Measurements from ENCODE around the gene NRXN3. TPM values are rescaled to one million over a fixed set of nuclear protein-coding genes. Genes with fewer than 3 reads are reported as not detected.

The NRXN3 gene
- total and polyA plus RNA-seq, 2 experiments from 2014 or later, result 1.0 to 1.8 TPM

DNA sequence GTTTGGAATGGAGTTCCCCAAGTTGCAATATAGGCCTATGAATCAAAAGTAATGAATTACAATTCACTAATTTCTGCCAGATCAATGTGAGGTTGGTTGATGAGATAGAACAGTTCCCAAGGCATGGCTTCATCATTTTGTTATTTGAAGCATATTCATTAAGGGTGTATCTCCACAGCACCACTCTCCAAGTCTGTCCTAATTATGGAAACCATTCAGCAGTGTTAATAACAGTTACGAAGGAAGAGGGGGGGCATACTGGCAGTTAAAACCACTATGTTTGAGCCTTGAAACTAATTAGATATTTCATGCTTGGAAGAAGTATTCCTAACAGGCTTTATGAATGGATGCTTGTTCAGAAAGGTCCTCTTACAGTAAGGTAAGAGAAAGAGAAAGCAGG, 1520.8 kb downstream of the NRXN3 start:
- Histone ChIP-seq H3K79me2 (replicated peaks; ENCODE audit: insufficient read depth) (no peaks in the 10 kb centered on the region), H3K4me3 (no peak overlapping the region), H3F3A (replicated peaks; ENCODE audit: low read depth) (no peaks in the 10 kb centered on the region), H3K4me1 (ENCODE audit: insufficient read depth) (no peaks in the 10 kb centered on the region), H2AFZ (no peak overlapping the region), H3K36me3 (ENCODE audit: insufficient read depth) (no peaks in the 10 kb centered on the region), H3K4me2 (no peak overlapping the region), H3K27ac (ENCODE audit: low read depth) (no peak overlapping the region), H3K27me3 (ENCODE audit: insufficient read depth) (no peaks in the 10 kb centered on the region), H4K20me1 (replicated peaks; ENCODE audit: insufficient read depth) (no peaks in the 10 kb centered on the region), H3K9me2 (ENCODE audit: insufficient read depth) (no peaks in the 10 kb centered on the region)
- no peaks in the 10 kb centered on the region for H3K27me3 Mint-ChIP-seq (ENCODE audit: insufficient read depth, low read depth, poor library complexity)
- TF ChIP-seq CREB1 (CRISPR knock-in tag; IDR thresholded peaks at IDR 0.05; ENCODE audit: low read depth), result no peak
- no peak for TF ChIP-seq ZNF114 (CRISPR knock-in tag; IDR thresholded peaks at IDR 0.05)
- TF ChIP-seq EZH2 (IDR thresholded peaks at IDR 0.05; ENCODE audit: low read depth, unreplicated experiment), result no peak
- TF ChIP-seq NANOG (IDR thresholded peaks at IDR 0.05; ENCODE audit: borderline replicate concordance), result no peak
- no peak for TF ChIP-seq JUNB (IDR thresholded peaks at IDR 0.05; ENCODE audit: unreplicated experiment)
- TF ChIP-seq, protein P1, sequence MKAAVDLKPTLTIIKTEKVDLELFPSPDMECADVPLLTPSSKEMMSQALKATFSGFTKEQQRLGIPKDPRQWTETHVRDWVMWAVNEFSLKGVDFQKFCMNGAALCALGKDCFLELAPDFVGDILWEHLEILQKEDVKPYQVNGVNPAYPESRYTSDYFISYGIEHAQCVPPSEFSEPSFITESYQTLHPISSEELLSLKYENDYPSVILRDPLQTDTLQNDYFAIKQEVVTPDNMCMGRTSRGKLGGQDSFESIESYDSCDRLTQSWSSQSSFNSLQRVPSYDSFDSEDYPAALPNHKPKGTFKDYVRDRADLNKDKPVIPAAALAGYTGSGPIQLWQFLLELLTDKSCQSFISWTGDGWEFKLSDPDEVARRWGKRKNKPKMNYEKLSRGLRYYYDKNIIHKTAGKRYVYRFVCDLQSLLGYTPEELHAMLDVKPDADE (IDR thresholded peaks at IDR 0.05), result no peak
- no peak for TF ChIP-seq STAT1 (IDR thresholded peaks at IDR 0.05; ENCODE audit: unreplicated experiment)
- TF ChIP-seq, protein P2, sequence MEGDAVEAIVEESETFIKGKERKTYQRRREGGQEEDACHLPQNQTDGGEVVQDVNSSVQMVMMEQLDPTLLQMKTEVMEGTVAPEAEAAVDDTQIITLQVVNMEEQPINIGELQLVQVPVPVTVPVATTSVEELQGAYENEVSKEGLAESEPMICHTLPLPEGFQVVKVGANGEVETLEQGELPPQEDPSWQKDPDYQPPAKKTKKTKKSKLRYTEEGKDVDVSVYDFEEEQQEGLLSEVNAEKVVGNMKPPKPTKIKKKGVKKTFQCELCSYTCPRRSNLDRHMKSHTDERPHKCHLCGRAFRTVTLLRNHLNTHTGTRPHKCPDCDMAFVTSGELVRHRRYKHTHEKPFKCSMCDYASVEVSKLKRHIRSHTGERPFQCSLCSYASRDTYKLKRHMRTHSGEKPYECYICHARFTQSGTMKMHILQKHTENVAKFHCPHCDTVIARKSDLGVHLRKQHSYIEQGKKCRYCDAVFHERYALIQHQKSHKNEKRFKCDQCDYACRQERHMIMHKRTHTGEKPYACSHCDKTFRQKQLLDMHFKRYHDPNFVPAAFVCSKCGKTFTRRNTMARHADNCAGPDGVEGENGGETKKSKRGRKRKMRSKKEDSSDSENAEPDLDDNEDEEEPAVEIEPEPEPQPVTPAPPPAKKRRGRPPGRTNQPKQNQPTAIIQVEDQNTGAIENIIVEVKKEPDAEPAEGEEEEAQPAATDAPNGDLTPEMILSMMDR (conservative IDR thresholded peaks at IDR 0.05; ENCODE audit: low read depth in 2 of 2), result no peak
- no peak for TF ChIP-seq POLR2AphosphoS5 (IDR thresholded peaks at IDR 0.05; ENCODE audit: low read depth)
- TF ChIP-seq, protein P3, sequence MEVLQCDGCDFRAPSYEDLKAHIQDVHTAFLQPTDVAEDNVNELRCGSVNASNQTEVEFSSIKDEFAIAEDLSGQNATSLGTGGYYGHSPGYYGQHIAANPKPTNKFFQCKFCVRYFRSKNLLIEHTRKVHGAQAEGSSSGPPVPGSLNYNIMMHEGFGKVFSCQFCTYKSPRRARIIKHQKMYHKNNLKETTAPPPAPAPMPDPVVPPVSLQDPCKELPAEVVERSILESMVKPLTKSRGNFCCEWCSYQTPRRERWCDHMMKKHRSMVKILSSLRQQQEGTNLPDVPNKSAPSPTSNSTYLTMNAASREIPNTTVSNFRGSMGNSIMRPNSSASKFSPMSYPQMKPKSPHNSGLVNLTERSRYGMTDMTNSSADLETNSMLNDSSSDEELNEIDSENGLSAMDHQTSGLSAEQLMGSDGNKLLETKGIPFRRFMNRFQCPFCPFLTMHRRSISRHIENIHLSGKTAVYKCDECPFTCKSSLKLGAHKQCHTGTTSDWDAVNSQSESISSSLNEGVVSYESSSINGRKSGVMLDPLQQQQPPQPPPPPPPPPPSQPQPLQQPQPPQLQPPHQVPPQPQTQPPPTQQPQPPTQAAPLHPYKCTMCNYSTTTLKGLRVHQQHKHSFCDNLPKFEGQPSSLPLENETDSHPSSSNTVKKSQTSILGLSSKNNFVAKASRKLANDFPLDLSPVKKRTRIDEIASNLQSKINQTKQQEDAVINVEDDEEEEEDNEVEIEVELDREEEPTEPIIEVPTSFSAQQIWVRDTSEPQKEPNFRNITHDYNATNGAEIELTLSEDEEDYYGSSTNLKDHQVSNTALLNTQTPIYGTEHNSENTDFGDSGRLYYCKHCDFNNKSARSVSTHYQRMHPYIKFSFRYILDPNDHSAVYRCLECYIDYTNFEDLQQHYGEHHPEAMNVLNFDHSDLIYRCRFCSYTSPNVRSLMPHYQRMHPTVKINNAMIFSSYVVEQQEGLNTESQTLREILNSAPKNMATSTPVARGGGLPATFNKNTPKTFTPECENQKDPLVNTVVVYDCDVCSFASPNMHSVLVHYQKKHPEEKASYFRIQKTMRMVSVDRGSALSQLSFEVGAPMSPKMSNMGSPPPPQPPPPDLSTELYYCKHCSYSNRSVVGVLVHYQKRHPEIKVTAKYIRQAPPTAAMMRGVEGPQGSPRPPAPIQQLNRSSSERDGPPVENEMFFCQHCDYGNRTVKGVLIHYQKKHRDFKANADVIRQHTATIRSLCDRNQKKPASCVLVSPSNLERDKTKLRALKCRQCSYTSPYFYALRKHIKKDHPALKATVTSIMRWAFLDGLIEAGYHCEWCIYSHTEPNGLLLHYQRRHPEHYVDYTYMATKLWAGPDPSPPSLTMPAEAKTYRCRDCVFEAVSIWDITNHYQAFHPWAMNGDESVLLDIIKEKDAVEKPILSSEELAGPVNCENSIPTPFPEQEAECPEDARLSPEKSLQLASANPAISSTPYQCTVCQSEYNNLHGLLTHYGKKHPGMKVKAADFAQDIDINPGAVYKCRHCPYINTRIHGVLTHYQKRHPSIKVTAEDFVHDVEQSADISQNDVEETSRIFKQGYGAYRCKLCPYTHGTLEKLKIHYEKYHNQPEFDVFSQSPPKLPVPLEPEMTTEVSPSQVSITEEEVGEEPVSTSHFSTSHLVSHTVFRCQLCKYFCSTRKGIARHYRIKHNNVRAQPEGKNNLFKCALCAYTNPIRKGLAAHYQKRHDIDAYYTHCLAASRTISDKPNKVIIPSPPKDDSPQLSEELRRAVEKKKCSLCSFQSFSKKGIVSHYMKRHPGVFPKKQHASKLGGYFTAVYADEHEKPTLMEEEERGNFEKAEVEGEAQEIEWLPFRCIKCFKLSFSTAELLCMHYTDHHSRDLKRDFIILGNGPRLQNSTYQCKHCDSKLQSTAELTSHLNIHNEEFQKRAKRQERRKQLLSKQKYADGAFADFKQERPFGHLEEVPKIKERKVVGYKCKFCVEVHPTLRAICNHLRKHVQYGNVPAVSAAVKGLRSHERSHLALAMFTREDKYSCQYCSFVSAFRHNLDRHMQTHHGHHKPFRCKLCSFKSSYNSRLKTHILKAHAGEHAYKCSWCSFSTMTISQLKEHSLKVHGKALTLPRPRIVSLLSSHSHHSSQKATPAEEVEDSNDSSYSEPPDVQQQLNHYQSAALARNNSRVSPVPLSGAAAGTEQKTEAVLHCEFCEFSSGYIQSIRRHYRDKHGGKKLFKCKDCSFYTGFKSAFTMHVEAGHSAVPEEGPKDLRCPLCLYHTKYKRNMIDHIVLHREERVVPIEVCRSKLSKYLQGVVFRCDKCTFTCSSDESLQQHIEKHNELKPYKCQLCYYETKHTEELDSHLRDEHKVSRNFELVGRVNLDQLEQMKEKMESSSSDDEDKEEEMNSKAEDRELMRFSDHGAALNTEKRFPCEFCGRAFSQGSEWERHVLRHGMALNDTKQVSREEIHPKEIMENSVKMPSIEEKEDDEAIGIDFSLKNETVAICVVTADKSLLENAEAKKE (CRISPR knock-in tag; IDR thresholded peaks at IDR 0.05), result no peak
- TF ChIP-seq, protein P4, sequence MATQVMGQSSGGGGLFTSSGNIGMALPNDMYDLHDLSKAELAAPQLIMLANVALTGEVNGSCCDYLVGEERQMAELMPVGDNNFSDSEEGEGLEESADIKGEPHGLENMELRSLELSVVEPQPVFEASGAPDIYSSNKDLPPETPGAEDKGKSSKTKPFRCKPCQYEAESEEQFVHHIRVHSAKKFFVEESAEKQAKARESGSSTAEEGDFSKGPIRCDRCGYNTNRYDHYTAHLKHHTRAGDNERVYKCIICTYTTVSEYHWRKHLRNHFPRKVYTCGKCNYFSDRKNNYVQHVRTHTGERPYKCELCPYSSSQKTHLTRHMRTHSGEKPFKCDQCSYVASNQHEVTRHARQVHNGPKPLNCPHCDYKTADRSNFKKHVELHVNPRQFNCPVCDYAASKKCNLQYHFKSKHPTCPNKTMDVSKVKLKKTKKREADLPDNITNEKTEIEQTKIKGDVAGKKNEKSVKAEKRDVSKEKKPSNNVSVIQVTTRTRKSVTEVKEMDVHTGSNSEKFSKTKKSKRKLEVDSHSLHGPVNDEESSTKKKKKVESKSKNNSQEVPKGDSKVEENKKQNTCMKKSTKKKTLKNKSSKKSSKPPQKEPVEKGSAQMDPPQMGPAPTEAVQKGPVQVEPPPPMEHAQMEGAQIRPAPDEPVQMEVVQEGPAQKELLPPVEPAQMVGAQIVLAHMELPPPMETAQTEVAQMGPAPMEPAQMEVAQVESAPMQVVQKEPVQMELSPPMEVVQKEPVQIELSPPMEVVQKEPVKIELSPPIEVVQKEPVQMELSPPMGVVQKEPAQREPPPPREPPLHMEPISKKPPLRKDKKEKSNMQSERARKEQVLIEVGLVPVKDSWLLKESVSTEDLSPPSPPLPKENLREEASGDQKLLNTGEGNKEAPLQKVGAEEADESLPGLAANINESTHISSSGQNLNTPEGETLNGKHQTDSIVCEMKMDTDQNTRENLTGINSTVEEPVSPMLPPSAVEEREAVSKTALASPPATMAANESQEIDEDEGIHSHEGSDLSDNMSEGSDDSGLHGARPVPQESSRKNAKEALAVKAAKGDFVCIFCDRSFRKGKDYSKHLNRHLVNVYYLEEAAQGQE (IDR thresholded peaks at IDR 0.05; ENCODE audit: unreplicated experiment), result no peak
- no peak for TF ChIP-seq EZH2phosphoT487 (IDR thresholded peaks at IDR 0.05; ENCODE audit: unreplicated experiment)
- TF ChIP-seq ZNF331 (CRISPR knock-in tag; IDR thresholded peaks at IDR 0.05; ENCODE audit: low read depth), result no peak
- no peak overlapping the region for H3K4me3 Mint-ChIP-seq
- ATAC-seq (no peak), DNase-seq (ENCODE audit: low spot score) (no peak)
- H3K4me1 Mint-ChIP-seq, result peaks cover 16% of the 10 kb centered on the region; the same call in 2 of the 3 replicates
- H3K27ac Mint-ChIP-seq, result no peak overlapping the region
- H3K36me3 Mint-ChIP-seq (ENCODE audit: low read depth), result no peaks in the 10 kb centered on the region
- no peaks in the 10 kb centered on the region for H3K9me3 Mint-ChIP-seq

All from GM23338 (cell line).